HG02981 (cell line): ENCODE results near the gene PTCRA.
"Not testable (repeated sequence)": the region's sequence is repeated elsewhere in the genome, so short reads cannot be mapped to it uniquely, and the experiment has no call there.

Experiments
- ATAC-seq: cut with Tn5 transposase; IDR thresholded peaks from one replicate; pipeline ENCODE4 v1.9.1; 2021; ENCODE audit warnings: mild to moderate bottlenecking, moderate library complexity; ENCODE audit not compliant: unreplicated experiment

PTCRA gene

DNA sequence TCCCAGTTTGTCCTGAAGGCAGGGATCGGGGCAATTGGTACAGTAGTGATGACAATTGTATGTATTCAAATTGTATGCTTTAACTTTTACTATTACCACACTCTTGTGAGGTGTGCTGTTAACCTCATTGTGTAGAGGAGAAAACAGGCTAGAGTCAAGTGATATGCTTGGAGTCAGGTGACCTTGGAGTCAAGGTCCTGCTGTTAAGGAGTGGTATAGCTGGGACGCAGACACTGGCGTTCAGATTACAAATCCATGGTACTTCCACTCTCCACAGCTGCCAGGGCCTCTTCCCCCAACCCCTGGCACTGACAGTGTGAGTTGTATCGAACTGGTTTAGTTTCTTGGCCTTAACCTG is 23.9 kb downstream of the PTCRA start:
- ATAC-seq, result no peak

- no peak for ATAC-seq
These were observed 24.7 kb downstream of the PTCRA start for GRCh38 chr6:42940493-42941045.

DNA sequence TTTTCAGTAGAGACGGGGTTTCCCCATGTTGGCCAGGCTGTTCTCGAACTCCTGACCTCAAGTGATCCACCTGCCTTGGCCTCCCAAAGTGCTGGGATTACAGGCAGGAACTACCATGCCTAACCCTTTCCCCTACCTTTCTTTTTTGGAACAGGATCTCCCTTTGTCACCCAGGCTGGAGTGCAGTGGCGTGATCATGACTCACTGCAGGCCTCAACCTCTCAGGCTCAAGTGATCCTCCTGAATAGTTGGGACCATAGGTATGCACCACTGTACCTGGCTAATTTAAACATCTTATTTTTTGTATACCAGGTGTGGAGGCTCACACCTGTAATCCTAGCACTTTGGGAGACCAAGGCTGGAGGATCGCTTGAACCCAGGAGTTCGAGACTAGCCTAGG is 25.5 kb downstream of the PTCRA start:
- ATAC-seq, result not testable (repeated sequence)

DNA sequence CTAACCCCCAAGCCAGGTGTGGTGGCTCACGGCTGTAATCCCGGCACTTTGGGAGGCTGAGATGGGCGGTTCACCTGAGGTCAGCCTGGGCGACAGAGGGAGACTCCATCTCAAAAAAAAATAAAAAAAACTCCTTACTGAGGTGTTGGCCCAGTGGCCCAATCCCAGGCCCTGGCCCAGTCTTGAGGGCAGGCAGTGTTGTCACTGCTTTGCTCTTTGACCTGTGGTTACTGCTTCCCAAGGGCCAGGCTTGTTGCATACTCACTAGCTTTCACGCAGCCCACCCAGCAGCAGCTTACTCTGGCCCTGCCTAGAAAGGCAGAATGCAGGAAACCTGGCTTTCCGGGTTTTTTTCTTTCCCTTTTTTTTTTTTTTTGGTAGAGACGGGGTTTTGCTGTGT is 26.6 kb downstream of the PTCRA start:
- ATAC-seq, result no peak

GRCh38 chr6:42947950-42948349 is 32.1 kb downstream of the PTCRA start:
- ATAC-seq, result no peak

DNA sequence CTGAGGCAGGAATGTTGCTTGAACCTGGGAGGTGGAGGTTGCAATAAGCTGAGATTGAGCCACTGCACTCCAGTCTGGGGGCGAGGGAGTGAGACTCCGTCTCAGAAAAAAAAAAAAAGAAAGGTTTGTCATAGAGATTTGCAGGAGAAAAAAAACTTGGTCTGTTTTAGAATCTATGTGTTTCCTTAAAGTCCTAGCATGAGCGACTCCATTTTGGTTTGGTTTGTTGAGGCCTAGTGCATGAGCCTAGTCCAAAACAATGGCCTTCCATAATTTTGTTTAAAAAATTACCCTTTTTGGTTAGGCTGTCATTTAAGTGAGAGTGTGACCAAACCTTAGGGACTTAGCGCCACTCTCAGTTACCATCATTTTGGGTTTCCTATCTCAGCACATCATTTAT is 36.5 kb downstream of the PTCRA start:
- no peak for ATAC-seq

- ATAC-seq, result not testable (repeated sequence)
These were observed 38.6 kb downstream of the PTCRA start for GRCh38 chr6:42954405-42954804.

DNA sequence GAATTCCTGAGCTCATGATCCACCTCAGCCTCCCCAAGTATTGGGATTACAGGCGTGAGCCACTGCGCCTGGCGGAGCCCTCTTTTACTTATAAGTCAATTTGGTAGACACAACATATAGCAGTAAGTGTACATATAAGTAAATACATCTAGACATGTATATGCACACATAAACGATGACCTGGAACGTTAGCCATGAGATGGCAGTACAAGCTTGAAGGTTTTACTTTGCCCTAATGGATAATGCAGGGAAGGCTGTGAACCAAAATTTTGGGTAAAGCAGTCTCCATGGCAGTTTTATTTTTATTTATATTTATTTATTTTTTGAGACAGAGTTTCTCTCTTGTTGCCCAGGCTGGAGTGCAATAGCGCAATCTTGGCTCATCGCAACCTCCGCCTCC is 42.3 kb downstream of the PTCRA start:
- no peak for ATAC-seq

DNA sequence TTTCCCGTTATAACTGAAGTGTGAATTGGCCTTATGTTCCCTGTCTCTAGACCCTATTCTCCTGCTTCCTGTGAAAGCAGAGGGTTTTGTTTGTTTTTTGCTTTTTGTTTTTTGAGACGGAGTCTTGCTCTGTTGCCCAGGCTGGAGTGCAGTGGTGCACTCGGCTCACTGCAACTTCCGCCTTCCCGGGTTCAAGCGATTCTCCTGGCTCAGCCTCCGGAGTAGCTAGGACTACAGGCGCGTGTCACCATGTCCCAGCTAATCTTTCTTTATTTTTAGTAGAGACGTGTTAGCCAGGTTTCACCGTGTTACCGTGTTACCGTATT is 44.0 kb downstream of the PTCRA start:
- ATAC-seq, result no peak

GRCh38 chr6:42960243-42961019 is 44.6 kb downstream of the PTCRA start, which contains the start of gene GNMT:
TSS of gene GNMT (plus strand) at chr6:42960754. CDS start at chr6:42960768, 14 bp downstream.
- no peak for ATAC-seq

- no peak for ATAC-seq
These were observed 45.2 kb downstream of the PTCRA start for GRCh38 chr6:42961020-42961470.

- no peak for ATAC-seq
These were observed 46.2 kb downstream of the PTCRA start for GRCh38 chr6:42962096-42962495.

GRCh38 chr6:42962502-42963178 is 46.8 kb downstream of the PTCRA start:
- no peak for ATAC-seq

- ATAC-seq, result no peak
These were observed 47.5 kb downstream of the PTCRA start for GRCh38 chr6:42963179-42963854.

DNA sequence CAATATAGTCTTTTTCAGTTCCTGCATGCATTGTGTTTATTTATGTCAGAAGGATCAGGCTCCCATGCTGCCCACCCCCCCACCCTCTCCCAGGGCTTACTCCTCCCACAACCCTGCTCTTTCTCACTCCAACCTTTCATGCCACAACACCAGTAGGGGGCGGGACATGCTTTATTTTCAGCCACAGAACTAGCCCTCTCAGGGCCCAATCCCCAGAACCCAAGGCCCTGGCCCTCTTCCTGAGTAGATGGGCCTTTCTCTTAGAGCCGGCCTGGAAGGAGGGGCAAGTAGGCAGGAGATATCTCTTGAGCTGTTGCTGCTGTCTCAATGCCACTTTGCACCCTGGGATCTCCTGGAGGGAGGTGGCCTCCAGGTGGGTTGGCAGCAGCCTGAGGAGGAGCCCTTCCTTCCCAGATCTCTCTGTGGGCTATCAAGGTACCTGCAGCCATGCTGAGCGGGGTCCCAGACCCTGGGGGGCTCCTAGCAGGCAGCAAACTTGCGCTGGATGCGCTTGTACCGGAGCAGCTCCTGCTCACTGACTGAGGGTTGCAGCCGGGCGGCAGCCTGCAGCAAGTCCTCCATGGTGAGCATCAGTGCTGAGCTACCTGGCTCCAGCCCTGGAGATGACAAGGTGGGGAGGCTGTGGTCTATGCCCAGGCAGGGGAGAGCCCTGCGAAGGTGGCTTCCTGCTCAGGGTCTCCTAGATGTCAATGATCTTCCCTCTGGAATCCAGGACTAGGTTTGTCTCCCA is 48.2 kb downstream of the PTCRA start:
- ATAC-seq, result no peak

DNA sequence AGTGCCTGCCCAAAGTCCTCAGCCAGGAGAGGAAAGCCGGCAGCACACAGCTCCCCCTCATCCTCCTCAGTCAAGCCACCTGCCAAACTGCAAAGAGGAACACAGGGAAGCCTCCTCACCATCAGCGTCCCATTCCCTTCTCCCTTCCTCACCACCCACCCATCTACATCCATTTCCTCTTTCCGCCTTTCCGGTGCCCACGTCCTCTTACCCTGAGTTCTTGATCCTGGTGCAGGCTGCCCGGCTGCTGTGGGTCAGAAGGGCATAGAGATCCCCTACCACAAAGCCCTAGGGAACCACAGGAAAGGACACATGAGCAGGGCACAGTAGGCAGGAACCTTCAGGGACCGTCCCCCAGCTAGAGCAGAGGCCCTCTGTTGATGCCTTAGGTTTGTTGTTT is 50.7 kb downstream of the PTCRA start:
- ATAC-seq, result no peak

- no peak for ATAC-seq
These were observed 51.4 kb downstream of the PTCRA start for GRCh38 chr6:42967228-42967627.

- no peak for ATAC-seq
These were observed 52.4 kb downstream of the PTCRA start for GRCh38 chr6:42968126-42968701.

DNA sequence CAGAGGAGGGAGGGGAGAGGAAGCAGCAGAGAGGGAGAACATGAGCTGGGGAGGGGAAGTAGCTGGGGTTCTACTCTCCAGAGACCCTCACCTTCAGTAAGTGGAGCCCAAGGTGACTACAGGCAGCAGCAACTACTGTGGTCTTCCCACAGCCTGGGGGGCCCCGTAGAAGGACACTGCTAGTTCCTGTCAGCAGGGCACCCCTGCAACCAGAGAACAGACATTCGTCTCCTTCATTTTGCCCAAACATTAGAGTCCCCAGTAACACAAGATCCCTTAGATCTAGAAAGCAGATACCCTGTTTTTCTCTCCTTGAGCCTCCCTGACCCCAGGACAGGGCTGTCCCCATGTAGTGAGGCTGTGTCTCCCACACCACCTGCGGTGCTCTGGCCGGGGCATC is 52.9 kb downstream of the PTCRA start:
- ATAC-seq, result no peak

DNA sequence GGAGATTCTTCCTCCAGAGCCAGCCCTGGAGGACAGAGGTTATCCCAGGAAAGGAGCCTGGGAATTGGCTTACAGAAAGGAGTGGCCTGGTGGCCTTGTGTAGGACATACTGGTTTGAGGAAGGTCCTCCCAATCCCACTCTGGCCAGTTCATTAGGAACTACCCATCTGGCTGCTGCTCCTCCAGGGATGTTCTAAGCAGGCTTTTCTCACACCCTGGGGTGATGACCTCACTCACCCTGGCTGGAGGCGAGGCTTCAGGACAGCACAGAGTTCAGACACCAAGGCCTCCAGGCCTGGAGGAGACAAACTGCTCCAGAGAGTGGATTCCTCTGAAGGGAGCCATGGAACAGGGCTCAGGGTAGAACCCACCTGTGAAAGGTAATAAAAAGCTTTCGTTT is 53.6 kb downstream of the PTCRA start:
- no peak for ATAC-seq

DNA sequence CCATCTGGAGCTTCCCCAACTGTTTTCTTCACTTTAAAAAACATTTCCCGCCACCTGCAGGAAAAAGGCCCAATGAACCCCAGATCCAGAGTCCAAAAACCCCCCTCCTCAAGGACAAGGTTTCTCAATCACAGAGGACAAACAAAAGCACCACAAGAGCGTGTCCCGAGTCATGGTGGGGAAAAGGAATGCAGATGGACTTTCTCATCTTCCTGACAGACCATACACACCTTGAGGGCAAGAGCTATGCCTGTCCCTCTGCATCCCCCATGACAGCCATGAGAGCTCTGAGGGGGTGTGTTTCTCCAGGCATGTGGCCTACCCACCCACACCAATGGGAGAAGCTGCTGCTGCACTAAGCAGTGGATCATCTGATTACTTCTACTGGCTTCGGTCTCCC is 54.1 kb downstream of the PTCRA start:
- no peak for ATAC-seq
